OCI-LY1 (cell line): ENCODE measurements around the gene MRPL14.

Experiments
- H2AFZ ChIP-seq: fragments of 200-600 bp; sonication (generic), shearing (Covaris generic); 2 replicates; pipeline ENCODE4 v1.6.0; 2014; ENCODE audit warnings: antibody characterized with exemption, mild to moderate bottlenecking, low read length
- H3F3A ChIP-seq: fragments of 200-600 bp; sonication (generic), shearing (Covaris generic); 2 replicates; pipeline ENCODE4 v1.6.0; 2014; ENCODE audit warnings: mild to moderate bottlenecking, antibody characterized with exemption, low read length, moderate library complexity; ENCODE audit not compliant: insufficient read depth
- H3K27ac ChIP-seq: fragments of 200-600 bp; sonication (generic); 2 replicates; pipeline ENCODE4 v1.5.1; 2014; ENCODE audit warnings: low read length, mixed run types, mild to moderate bottlenecking, low read depth; ENCODE audit not compliant: poor library complexity, severe bottlenecking
- H3K27me3 ChIP-seq: fragments of 200-600 bp; sonication (generic); 2 replicates; pipeline ENCODE4 v1.6.0; 2014; ENCODE audit warnings: antibody characterized with exemption, mild to moderate bottlenecking, low read length, moderate library complexity; ENCODE audit not compliant: insufficient read depth
- H3K36me3 ChIP-seq: fragments of 200-600 bp; sonication (generic); 2 replicates; pipeline ENCODE4 v1.6.1; 2014; ENCODE audit warnings: mild to moderate bottlenecking, antibody characterized with exemption, low read length, moderate library complexity, mixed read lengths; ENCODE audit not compliant: insufficient read depth
- H3K4me1 ChIP-seq: fragments of 200-600 bp; sonication (generic); 2 replicates; pipeline ENCODE4 v1.5.1; 2014; ENCODE audit warnings: mild to moderate bottlenecking, low read length, moderate library complexity; ENCODE audit not compliant: insufficient read depth, severe bottlenecking
- H3K4me2 ChIP-seq: fragments of 200-600 bp; sonication (generic), shearing (Covaris generic); 2 replicates; pipeline ENCODE4 v1.6.1; 2014; ENCODE audit warnings: low read length
- H3K4me3 ChIP-seq: fragments of 200-600 bp; sonication (generic); 2 replicates; pipeline ENCODE4 v1.5.1; 2014; ENCODE audit warnings: low read length, low read depth, mild to moderate bottlenecking, mixed read lengths; ENCODE audit not compliant: poor library complexity, severe bottlenecking
- H3K79me2 ChIP-seq: fragments of 200-600 bp; shearing (Covaris generic); 2 replicates; pipeline ENCODE4 v1.6.1; 2016; ENCODE audit warnings: mixed run types, low read length, mixed read lengths; ENCODE audit not compliant: insufficient read depth
- H3K9ac ChIP-seq: fragments of 200-600 bp; sonication (generic), shearing (Covaris generic); 2 replicates; pipeline ENCODE4 v1.6.1; 2014; ENCODE audit warnings: mild to moderate bottlenecking, low read length, mixed read lengths
- H3K9me2 ChIP-seq: fragments of 200-600 bp; sonication (generic), shearing (Covaris generic); 2 replicates; pipeline ENCODE4 v1.6.1; 2014; ENCODE audit warnings: low read depth, mild to moderate bottlenecking, low read length, mixed read lengths
- H3K9me3 ChIP-seq: fragments of 200-600 bp; shearing (Covaris generic); 2 replicates; pipeline ENCODE4 v1.6.1; 2014; ENCODE audit warnings: low read length, mixed read lengths
- H4K20me1 ChIP-seq: fragments of 200-600 bp; sonication (generic), shearing (Covaris generic); 2 replicates; pipeline ENCODE4 v1.6.0; 2016; ENCODE audit warnings: mild to moderate bottlenecking, low read length; ENCODE audit not compliant: insufficient read depth
- CTCF ChIP-seq: fragments of 200-600 bp; sonication (generic), shearing (Covaris generic); IDR thresholded peaks from 2 replicates; pipeline ENCODE4 v1.5.1; 2017; ENCODE audit warnings: mild to moderate bottlenecking, antibody characterized with exemption, low read length, moderate library complexity, mixed read lengths
- EZH2 ChIP-seq: fragments of 200-600 bp; sonication (generic), shearing (Covaris generic); IDR thresholded peaks from 2 replicates; pipeline ENCODE4 v1.8.0; 2017; ENCODE audit warnings: borderline replicate concordance, mixed run types, mild to moderate bottlenecking, antibody characterized with exemption, low read length, moderate library complexity, mixed read lengths

MRPL14 gene

GRCh38 chr6:44143731-44144130, 16.5 kb upstream of the MRPL14 start:
- H3K4me1 ChIP-seq = no peaks in the 10 kb centered on the region
- H4K20me1 ChIP-seq = no peaks in the 10 kb centered on the region
- H3K9me3 ChIP-seq = no peaks in the 10 kb centered on the region
- no peak overlapping the region for H3K9ac ChIP-seq
- H3K9me2 ChIP-seq = no peaks in the 10 kb centered on the region
- no peak overlapping the region for H2AFZ ChIP-seq
- no peaks in the 10 kb centered on the region for H3K79me2 ChIP-seq
- TF ChIP-seq EZH2 (no peak), CTCF (no peak)
- H3F3A ChIP-seq = no peaks in the 10 kb centered on the region
- no peaks in the 10 kb centered on the region for H3K27me3 ChIP-seq
- H3K4me3 ChIP-seq = no peak overlapping the region
- H3K4me2 ChIP-seq = no peak overlapping the region
- no peak overlapping the region for H3K27ac ChIP-seq
- no peaks in the 10 kb centered on the region; the same call in 1 of the 2 replicates for H3K36me3 ChIP-seq

DNA sequence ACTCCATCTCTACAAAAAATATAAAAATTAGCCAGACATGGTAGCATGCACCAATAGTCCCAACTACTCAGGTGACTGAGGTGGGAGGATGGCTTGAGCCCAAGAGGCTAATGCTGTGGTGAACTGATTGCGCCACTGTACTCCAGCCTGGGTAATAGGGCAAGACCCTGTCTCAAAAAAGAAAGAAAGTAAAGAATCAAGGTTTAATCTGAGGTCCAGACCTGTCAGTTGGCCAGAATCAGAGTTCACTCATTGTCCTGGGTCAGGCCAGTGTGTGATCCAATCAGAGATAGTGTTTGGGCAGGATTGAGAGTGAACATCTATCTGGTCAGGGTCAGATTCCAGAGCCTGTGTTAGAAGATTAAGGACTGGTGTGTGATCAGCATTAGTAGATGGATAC, 15.6 kb upstream of the MRPL14 start:
- H3F3A ChIP-seq = no peaks in the 10 kb centered on the region
- no peaks in the 10 kb centered on the region for H3K9me3 ChIP-seq
- no peak overlapping the region for H3K9ac ChIP-seq
- no peak overlapping the region for H3K4me3 ChIP-seq
- H3K4me1 ChIP-seq = no peaks in the 10 kb centered on the region
- no peaks in the 10 kb centered on the region; the same call in 1 of the 2 replicates for H3K36me3 ChIP-seq
- no peaks in the 10 kb centered on the region for H3K27me3 ChIP-seq
- H3K4me2 ChIP-seq = no peak overlapping the region
- H3K9me2 ChIP-seq = no peaks in the 10 kb centered on the region
- no peak overlapping the region for H3K27ac ChIP-seq
- no peaks in the 10 kb centered on the region for H4K20me1 ChIP-seq
- TF ChIP-seq CTCF (no peak), EZH2 (no peak)
- no peaks in the 10 kb centered on the region for H3K79me2 ChIP-seq
- no peak overlapping the region for H2AFZ ChIP-seq

GRCh38 chr6:44139351-44139743, 12.1 kb upstream of the MRPL14 start:
- H3K36me3 ChIP-seq = no peaks in the 10 kb centered on the region; the same call in 1 of the 2 replicates
- no peaks in the 10 kb centered on the region for H3K9me2 ChIP-seq
- H3F3A ChIP-seq = no peaks in the 10 kb centered on the region
- H3K4me1 ChIP-seq = no peaks in the 10 kb centered on the region
- H2AFZ ChIP-seq = no peak overlapping the region
- H3K79me2 ChIP-seq = no peaks in the 10 kb centered on the region
- no peak overlapping the region for H3K27ac ChIP-seq
- no peak overlapping the region for H3K4me3 ChIP-seq
- no peak overlapping the region for H3K4me2 ChIP-seq
- TF ChIP-seq CTCF (no peak), EZH2 (no peak)
- no peaks in the 10 kb centered on the region for H3K9me3 ChIP-seq
- no peaks in the 10 kb centered on the region for H3K27me3 ChIP-seq
- H3K9ac ChIP-seq = no peak overlapping the region
- no peaks in the 10 kb centered on the region for H4K20me1 ChIP-seq
